Stimulated activated CD8-positive, alpha-beta memory T cell treated with anti-CD3 and anti-CD28 coated beads, Interleukin-2, amount 100 ng/mL, for 48 hours (primary cell): Measurements from ENCODE around the gene ANXA6.

Experiments used
- DNase-seq, 2 donors: peaks; one replicate each; pipeline ENCODE4 v3.0.0-alpha.2; 2020; ENCODE audit warnings: low read depth in 2 of 2

The ANXA6 gene

DNA sequence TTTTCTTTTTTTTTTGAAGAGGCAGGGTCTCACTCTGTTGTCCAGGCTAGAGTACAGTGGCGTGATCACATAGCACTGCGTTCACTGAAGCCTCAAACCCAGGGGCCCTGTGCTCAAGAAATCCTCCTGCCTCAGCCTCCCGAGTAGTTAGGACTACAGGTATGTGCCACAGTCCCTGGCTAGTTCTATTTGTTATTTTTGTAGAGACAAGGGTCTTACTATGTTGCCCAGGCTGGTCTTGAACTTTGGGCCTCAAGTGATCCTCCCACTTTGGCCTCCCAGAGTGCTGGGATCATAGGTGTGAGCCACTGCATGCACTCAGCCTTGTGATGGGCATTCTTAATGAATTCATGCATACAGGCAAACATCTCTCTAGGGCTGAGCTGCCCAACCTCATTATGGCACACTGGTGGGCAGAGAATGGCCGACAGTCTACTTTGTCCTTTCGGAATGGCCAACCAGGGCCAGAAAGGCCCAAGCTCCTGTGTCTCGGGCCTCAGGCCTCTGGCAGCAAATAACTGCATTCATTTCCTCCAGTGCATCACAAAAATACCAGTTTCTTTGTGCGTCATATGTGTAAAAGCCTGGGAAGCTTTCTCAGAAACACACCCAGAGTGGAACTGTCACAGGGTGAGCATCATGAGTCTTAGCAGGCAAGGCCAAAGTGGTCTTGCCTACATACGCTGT is 27.2 kb downstream of the ANXA6 start:
- DNase-seq = no peak

DNA sequence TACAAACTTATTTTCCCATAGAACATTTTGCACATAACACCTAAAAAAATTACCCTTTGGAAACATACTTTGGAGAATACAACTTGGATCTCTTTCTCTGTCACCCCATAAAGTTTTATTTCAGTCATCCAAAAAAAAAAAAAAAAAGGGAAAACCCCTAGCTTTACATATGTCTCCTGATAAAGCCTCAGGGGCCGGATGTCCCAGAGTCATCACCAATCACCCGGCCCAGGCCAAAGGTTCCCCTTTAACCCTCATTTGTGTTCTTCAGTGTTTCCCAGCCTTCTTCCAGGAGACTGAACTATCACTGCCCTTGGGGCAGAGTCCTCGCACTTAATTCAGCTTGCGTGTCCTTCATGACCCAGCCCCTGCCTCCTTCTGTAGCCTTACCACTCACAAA is 28.8 kb downstream of the ANXA6 start:
- no peak for DNase-seq

DNA sequence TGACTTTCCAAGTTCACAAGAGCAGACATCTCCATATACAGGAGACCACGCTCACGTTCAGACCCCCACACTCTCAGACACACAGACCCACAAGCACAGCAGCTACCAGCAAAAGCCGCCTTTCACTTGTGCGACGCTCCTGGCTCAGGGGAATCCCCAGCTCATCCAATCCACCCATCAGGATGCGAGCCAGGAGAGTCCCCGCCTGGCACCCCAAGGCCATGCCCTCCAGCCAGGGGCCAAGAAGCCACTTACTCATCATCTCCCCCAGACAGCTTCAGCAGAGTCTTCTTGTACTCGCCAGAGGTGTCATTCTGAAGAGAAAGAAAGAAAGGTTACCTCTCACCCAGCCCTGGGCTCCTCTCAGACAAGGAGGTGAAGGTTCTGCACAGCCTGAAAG is 29.7 kb downstream of the ANXA6 start:
- no peak for DNase-seq

DNA sequence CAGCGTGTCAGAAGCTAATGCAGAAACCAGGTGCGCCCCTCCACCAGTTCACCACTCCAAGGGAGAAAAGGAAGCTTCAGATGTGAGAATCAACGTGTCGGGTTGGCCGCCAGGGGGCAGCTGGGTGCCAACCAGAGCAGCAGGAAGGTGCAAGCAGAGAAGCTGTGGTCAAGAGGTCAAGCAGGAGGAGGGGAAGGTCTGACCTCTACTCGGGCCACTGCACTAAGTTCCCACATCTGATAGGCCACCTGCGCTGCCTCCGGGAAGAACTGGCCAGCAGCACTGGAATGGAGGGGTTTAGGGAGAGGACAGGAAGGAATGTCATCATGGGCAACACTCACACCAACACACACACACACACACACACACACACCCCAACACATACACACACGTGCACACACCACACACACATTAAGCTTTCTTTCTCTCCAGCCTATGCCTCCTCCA is 31.4 kb downstream of the ANXA6 start:
- peak; percentile 40 to 48 for DNase-seq

DNA sequence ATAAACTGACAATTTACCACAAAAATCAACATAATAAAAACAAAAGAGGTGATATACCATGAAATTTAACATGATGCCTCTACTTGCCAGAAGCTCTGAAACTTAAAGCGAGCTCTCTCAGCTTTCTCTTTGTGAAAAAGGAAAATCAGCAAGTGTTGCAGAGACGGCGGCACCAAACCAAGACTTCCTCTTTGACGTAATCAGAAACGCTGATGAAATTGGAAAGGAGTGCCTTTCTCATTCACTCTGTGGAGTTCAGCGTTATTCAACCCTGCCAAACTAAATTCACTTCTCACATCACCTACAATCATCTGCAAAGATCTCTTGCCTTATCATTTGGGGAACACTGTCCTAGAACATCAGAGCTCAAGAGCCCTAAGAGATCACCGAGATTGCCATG is 32.2 kb downstream of the ANXA6 start:
- DNase-seq = no peak

DNA sequence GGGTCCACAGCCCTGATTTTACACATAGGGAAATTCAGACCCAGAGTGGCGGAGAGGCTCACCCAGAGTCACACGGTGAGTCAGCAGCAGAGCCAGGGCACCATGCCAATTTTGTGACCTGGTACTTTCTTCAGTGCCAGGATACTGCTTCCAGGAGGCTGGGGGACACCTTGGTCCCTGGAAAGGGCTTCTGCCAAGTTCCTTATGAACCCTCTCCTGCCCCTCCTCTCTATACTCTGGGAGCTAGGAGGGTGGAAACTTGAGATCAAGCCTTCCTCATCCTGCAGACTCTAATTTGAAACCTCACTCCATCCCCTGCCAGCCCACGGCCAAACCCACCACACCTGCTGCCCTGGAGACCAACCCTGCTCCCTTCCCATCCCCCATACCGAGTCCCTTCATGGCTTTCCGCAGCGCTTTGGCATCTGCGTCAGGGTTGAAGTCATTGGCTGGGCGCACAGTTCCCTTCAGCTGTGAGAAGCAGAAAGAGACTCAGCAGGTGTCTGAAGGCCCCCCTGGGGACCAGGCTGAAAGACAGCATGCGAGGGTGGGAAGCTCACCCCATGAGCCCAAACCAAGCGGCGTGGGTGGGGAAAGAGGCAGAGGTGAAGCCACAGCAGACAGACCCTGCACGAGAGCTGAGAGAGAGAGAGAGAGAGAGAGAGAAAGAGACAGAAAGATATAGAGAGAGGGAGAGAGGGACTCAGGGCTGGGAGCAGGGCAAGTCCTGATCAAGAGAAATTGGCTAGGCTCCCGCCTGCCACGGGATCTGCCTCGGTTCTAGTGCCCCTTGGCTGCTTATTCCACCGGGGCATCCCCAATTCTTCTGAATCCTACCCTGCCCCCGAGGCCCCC is 33.5 kb downstream of the ANXA6 start:
- DNase-seq = peak; percentile 39 to 68

DNA sequence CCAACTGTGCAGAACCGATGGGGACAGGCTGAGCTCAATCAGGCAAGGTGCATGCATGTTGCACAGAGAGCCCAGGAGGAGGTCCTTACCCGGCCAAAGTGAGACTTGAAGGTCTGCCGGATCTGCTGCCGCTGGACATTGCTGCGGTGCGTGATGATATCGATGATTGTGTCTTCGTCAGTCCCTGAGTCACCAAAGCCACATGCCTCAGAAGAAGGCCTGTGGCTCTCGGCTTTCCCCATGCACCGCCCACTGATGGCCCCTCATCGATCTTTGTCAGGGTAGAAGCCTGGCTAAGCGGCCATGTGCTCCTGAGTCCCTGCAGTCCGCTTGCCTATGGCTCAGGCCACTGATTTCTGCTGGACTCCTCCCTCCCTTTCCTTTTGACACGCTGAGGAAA is 34.8 kb downstream of the ANXA6 start:
- no peak for DNase-seq

DNA sequence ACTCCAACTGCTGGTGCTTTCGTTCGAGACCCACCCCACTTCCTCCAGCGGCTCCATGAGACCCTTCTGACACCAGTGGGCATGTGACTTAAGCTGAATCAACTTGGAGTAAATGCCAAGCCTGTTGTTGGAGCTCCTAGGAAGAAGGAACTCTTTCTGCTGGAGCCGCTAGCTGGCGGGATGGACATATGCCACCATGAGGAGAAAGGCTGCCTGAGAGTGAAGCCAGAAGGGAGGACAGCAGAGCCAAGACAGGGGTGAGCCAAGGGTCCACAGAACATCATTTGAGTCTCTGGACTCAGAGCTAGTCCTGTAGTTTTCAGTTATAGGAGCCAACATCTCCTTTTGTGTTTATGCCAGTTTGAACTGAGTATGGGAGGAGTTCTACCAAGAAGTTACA is 35.9 kb downstream of the ANXA6 start:
- no peak for DNase-seq

DNA sequence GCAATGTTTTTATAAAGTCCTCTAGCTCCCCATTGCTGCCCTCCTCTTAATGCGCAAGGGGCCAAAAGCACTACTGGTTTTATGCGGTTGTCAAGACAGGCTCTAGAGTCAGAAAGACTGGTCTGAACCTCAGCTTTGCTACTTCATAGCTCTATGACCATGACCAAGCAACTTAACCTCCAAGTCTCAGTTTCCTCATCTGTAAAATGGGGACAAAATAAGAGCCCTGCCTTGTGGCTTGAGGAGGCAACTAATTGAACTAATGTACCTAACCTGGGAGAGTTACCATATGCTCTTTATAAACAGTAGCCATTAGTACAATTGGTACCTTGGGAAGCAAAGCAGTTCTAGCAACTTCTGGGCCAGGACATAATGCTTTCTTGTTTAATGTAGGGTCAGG is 36.5 kb downstream of the ANXA6 start:
- no peak for DNase-seq

DNA sequence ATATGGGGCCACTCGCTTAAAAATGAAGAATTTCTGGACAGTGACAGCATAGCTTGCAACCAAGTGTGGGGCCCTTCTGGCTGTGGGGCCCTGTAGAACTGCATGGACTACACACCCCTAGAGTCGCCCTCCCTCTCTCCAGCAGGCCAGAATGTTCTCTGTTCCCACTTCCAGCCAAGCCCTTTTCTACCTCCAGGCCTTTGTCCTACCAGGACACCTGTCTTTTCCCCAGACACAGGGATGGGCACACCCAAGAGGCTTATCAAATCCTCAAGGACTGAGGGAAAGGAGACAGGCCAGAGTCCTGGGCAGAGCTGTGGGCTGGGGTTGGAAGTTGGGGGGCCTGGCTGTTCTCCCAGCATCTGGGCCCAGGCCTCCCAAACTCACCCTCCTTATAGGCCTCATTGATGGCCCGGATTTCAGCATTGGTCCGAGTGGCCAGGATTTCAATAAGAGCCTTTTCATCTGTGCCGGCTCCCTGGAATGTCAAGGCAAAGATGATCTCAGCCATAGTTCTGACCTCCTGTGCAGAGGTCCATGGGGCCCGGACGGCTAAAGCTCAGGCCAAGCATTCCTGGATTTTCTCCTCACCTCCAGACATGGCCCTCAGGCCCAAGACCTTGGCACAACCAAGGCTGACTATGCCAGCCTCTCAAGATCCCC is 38.5 kb downstream of the ANXA6 start:
- DNase-seq = no peak

DNA sequence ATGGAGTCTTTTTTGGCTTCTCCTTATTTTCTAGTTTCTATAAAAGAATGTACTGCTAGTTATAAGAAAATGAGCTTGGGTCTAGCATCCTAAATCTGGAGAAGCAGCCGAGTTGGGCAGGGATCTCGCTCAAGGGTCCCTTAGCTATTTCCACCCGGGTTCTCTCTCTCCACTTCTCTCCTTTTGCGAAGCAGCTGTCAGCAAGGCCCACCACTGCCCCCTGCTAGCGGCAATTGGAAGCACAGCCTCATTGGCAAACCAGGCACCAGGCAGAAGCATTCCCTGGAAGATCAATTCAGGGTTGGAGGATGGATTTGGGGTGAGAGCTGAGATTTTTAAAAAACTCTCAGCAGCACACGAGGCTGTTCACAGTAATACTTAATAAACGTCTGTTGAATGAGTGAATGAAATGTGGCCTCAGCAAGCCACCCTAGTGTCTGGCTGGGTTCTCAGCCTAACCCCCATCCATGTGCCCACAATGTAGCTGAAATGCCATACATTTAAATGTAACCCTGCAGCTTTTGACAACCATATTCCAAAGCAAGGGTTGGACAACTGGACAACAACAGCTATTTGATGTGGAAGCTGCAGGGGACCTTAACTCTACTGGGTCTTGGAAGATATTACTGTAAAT is 42.2 kb downstream of the ANXA6 start:
- peak; percentile 61 to 67 for DNase-seq

DNA sequence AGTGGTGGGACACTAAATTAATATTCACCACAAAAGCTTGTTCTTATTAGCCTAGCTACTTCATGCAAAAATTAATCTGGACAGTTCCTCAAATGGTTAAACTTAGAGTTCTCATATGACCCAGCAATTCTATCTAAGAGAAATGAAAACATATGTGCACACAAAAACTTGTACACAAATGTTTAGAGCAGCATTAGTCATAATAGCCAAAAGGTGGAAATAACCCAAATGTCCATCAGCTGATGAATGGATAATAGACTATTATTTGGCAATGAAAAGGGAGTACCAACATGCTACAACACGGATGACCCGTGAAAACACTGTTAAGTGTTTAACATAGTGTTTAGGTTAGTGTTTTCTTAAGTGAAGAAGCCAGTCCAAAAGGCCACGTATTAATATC is 43.9 kb downstream of the ANXA6 start:
- no peak for DNase-seq

DNA sequence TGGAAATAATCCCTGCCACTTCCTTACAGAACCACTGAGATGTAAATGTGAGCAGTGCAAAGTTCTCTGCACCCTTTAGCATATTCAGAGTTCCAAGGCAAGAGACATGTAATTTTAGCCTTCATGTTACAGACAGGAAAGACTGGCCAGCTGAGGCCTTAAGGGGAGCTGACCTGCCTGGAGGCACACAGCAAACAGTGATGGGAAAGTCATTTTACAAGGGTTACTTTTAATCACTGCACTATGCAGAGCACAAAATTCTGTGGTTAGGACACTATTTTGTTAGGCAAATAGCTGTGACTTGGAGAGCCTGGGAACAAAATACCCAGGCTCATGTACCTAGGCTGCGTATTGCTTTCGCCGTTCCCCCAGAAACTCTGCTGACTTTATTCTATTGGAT is 46.6 kb downstream of the ANXA6 start:
- no peak for DNase-seq

DNA sequence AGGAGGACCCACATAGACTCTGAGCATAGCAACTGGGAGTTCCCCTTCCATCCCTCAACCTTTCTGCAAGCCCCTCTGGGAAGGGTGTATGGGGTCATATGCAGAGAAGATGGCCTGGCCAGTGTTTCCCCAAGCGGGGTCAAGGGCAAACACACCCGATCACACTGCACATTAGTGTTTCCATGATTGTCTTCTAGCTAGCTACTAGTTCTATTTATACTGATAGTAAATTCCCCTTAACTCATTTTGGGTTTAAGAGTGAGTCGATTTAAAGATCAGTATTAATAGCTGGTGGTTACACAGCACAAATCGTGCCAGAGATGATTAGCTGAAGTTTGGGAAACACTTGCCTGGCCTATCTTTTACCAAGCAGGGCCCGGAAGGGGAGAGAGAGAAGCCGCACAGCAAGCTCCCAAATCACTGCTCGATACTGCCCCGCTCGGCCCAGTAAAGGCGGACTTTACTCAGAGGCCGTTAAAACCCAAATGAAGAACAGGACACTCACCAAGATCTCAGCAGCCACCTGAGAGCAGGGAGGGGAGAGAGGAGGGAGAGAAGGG is 47.4 kb downstream of the ANXA6 start:
- DNase-seq = no peak

DNA sequence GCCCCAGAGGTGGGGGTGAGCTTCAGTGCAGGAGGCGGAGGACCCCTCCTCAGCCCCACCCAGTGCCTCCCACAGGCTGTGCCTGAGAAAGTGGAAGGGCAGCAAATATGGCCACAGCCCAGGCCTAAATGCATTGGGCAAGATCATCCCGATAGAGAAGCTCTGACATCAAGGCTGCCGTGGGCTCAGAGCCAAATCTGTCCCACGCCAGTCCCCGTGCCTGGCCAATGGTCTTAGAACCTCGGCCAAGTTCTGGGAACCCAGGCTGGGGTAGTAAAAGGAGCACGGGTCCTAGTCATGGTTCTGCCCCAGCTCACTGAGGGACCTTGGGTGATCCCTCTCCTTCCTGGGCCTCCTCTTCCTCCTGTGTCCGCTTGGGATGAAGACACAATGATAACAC is 49.0 kb downstream of the ANXA6 start:
- no peak for DNase-seq

DNA sequence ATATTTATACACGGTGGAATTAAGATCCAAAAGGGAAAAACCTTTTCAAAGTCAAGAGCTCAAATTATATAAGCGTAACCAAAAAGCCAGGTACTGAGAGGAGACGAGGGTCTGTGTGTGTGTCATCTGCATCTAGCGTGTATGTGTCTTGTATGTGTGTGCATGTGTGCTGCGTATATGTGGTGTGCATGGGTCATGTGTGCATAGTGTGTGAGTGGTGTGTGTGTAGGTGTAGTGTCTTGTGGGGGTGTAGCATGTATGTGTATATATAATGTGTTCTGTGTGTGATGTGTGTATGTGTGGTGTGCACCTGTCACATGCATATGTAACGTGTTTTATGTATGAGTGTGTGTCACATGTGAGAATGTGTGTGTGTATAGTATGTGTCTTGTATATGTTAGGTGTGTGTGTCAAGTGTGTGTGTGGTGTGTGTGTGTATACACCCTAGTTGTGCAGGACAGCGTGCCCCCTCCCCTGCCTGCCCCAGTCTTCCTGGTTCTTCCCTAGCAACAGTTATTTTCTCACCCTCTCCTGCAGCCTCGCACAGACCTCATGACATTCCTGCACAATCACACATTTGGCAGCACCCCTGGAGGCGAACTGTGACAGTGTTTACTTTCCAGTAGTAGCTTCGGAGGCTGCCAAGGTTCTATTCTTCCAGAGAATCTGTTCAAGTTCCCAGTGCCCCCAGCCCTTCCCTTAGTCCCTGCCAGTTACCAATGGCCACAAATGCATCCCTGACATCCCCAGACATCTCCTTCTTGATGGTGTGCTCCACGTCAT is 49.6 kb downstream of the ANXA6 start:
- DNase-seq = no peak

DNA sequence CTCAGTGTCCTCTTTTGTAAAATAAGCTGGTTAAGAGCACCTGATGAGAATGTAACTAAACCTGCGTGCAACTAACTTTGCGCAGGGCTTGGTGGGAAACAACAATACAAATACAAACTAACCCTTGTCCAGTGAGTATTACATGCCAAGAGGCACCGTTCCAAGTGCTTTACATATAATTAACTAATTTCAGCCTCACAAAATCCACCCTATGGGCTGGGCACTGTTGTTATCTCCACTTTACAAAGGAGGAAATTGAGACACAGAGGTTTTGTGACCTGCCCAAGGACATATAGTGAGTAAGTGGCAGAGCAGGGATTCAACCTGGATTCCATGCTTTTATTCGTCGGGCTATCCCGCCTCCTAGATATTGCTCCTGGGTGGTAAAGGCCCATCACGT is 50.5 kb downstream of the ANXA6 start:
- DNase-seq = no peak

DNA sequence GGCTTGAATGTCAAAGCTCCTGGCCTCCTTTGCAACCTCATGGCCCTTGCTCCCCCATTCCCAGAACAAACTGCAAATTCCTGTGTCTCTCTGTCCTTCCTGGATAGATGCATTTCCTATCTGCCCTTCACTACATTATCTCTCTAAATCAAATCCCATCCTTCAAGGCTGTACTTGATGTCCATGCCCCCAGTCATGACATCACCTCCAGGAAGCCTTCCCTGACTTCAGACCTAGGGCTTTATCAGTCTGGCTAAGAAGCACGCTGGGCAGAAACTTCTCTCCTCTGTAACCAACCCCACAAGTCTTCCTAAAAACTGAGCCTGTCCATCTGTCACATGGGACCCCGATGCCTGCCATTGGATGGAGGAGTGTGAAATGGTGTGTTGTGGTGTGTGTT is 51.1 kb downstream of the ANXA6 start:
- no peak for DNase-seq

DNA sequence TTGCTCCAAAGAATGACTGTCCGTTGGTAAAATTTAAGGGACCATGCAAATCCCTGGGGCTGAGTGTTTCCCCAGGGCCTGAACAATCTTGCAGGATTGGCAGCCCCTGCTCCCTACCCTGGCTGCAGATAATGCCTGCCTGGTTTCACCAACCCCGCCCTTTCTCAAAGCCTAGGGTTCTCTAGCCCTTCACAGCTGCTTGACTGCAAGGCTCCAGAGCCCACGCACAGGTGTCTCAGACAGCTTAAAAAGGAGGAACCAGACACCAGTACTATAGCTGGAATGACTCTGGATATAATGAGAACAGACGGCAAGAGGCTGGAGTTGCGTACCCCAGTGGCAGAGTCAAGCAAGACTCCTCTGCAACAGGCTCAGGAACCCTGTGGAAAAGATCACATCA is 51.5 kb downstream of the ANXA6 start:
- no peak for DNase-seq

DNA sequence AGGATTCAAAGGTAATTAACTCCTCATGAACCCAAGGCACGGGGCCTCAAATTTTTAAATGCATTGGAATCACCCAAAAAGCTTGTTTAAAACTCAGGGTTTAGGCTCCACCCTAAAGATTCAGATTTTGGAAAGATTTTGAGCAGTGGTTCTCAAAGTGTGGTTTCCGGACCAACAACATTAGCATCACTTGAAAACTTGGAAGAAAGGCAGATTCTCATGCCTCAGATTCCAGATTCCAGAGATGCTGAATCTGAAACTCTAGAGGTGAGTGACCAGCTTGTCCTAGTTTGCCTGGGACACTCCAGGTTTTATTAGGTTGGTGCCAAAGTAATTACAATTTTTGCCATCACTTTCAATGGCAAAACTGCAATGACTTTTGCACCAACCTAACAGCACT is 52.0 kb downstream of the ANXA6 start:
- DNase-seq = no peak

DNA sequence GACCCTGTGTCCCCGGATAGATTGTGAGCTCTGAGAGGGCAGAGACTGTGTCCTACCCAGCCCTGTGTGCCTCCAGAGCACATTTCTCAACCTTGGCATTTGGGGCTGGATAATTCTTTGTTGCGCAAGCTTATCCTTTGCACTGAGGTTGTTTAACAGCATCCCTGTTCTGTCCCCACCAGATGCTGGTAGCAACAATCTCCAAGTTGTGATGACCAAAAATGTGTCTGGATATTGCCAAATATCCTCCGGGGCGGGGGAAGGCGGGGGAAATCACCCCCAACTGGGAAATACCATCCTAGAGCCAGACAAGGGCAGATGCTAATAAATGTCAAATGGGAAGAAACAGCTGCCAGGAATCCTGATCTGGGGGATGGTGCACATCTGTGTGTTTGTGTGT is 52.8 kb downstream of the ANXA6 start:
- no peak for DNase-seq
